ENCODE measurements around the gene FMNL2. TPM values are rescaled to one million over a fixed set of nuclear protein-coding genes. Genes with fewer than 3 reads are reported as not detected.

FMNL2 gene
- total RNA-seq, 1 donor from 2014 or later = 69.7 TPM

DNA sequence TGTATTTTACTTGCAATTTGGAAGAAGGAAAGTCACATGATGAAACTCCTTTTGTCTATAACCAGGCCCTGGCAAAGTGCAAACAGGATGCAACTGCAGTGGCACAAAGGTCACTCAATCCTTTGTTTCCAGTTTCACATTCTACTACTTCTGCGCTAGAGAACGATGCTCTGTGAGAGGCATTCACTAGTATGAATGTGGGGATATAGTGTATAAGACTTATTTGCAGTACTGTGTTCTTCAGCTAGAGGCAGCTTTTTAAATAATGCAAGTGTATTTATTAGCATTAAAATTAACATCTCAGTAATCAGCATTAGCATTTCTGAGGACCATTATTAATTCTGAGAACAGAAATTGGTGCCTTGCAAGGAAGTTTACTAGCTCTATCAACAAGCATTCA is 313.4 kb downstream of the FMNL2 start:
- peak; percentile 31 for DNase-seq (ENCODE audit: low read depth)

DNA sequence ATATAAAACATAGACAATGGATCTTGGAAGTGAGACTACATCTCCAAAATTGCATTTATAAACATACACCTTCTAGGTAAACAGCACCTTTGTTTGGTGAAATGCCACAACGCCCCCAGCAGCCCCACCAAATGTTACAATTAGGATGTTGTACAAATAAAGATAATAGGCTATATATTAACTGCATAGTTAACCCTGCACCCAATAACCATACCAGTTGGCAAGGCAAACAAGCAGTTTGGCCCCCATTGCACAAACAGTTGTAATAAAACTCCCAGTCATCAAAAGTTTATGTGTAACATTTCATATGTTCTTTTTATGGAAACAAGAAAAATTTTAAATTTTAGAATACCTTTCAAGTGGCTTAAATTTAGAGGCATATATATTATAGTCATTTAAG is 315.0 kb downstream of the FMNL2 start:
- no peak for DNase-seq (ENCODE audit: low read depth)

DNA sequence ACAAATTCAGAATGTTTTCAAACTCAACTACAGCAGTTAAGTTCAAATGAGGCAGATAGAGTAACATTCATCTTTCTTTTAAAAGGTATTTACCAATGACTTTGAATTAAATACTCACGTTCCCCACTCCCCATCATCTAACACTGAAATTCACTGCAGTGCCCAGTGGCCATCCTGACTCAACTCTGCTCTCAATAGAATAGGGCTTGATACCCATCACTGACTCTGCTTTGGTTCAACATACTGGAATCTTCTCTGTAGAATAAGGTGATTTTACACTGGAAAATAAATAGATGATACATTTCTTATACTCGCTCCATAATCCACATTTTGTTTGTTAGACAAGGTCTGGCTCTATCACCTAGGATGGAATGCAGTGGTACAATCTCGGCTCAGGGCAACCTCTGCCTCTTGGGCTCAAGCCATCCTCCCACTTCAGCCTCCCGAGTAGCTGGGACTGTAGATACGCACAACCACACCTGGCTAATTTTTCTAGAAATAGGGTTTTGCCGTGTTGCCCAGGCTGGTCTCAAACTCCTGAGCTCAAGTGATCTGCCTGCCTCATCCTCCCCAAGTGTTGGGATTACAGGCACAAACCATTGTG is 315.9 kb downstream of the FMNL2 start:
- no peak for DNase-seq (ENCODE audit: low read depth)

- DNase-seq (ENCODE audit: low read depth) = no peak
These were observed 316.9 kb downstream of the FMNL2 start for GRCh38 chr2:152651834-152652233.

DNA sequence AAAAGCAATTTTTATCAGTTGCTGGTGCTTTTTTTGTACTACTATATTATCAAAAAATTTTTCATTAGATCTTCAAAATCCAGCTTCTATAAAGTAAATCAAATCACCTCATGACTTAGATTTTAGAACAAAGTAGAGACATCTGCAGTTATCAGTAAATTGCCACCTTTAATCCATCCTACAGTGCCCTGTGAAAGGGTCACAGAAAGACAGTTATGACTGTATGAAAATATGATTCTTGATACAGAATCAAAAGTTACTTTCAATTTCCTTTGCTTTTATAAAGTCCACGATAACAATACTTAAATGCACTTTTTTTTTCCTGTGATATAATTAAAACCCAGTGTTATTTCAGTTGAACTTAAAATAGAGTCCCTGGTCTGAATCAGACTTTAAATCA is 320.9 kb downstream of the FMNL2 start:
- no peak for DNase-seq (ENCODE audit: low read depth)

- DNase-seq (ENCODE audit: low read depth) = peak; percentile 27
These were observed 322.1 kb downstream of the FMNL2 start for GRCh38 chr2:152657043-152657442.

GRCh38 chr2:152658221-152658620 is 323.2 kb downstream of the FMNL2 start:
- no peak for DNase-seq (ENCODE audit: low read depth)

DNA sequence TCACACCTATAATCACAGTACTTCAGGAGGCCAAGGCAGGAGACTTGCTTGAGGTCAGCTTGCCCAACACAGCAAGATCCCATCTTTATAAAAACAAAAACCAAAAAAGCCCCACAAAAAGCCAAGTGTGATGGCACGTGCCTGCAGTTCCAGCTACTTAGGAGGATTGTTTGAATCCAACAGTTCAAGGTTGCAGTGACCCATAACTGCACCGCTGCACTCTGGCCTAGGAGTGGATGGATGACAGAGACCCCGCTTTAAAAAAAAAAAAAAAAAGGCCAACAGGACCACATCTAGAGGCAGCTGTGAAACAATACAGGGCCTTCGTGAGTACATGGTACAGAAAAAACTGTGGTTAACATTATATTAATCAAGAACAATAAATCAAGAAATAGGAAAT is 326.1 kb downstream of the FMNL2 start:
- no peak for DNase-seq (ENCODE audit: low read depth)

DNA sequence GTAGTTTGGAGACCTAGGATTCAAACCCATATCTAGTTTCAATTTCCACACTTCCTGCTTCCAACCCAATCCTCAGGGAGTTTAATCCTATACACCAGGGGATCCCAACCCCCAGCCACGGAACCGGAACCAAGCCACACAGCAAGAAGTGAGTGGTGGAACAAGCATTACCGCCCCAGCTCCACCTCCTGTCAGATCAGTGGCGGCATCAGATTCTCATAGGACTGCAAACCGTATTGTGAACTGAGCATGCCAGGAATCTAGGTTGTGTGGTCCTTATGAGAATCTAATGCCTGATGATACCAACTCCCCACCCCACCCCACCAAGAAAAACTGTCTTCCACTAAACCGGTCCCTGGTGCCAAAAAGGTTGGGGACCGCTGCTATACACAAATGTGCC is 329.8 kb downstream of the FMNL2 start:
- no peak for DNase-seq (ENCODE audit: low read depth)

DNA sequence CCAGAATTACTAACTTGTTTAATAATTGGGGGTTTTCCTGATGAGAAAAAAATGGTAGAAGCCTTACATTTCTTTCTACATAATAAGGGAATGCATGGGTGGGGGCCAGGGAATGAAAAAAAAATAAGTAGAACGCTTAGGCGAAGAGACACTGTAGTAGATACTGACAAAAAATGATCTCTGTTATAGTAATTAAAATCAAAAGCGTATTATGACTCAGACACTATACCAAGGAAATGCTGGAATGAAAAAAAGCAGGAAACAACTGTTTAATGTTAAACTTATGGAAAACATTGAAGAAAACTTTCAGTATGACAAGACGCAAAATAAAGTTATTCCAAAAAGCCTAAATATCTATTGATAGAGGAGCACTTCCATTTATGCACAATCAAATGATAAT is 339.4 kb downstream of the FMNL2 start:
- DNase-seq (ENCODE audit: low read depth) = no peak

DNA sequence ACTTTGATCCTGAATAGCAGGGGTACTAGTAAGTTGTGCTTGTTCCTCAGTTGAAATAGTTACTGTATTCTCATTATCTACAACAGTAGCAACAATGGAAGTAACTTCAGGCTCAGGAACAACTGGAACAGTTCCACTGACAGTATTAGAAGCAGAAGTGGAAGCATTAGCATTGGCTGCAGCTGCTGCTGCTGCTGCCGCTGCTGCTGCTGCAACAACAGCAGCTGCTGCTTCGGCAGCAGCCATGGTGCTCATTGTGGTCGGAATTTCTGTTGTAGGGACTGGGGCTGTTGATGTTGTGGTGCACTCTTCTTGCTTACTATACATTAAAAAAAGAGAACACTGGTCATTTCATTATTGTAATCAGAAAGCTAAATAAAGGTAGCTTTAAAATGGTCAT is 341.5 kb downstream of the FMNL2 start:
- no peak for DNase-seq (ENCODE audit: low read depth)

- no peak for DNase-seq (ENCODE audit: low read depth)
These were observed 343.8 kb downstream of the FMNL2 start for GRCh38 chr2:152678808-152679207.

DNA sequence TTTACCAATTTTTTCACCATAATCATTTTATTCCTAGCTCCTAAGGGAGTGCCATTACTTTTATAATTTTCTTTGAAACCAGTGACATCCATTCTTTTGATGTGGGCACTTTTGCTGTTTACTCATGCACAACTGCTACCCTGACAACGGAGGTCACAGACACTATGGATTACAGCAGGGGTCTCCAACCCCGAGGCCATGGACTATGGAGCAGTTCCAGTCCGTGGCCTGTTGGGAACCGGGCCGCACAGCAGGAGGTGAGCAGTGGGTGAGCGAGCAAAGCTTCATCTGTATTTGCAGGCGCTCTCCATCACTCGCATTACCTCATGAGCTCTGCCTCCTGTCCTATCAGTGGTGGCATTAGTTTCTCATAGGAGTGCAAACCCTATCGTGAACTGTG is 347.7 kb downstream of the FMNL2 start:
- DNase-seq (ENCODE audit: low read depth) = no peak

DNA sequence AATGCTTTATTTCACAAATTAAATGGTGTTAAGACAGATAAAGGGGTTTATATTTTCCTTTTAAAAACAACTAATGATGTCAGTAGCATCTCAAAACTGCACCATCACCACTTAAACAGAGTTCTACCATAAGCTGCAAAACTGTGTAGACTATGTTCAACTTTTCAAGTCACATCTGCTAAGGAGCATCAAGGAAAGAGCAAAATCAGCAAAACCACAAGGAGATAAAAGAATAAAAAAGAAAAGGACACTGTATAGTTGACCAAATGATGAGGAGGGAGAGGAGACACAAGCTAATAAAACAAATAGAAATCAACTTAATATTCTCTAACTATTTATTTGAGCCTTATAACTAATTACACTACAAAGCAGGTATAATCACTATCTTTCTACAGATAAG is 348.4 kb downstream of the FMNL2 start:
- no peak for DNase-seq (ENCODE audit: low read depth)

DNA sequence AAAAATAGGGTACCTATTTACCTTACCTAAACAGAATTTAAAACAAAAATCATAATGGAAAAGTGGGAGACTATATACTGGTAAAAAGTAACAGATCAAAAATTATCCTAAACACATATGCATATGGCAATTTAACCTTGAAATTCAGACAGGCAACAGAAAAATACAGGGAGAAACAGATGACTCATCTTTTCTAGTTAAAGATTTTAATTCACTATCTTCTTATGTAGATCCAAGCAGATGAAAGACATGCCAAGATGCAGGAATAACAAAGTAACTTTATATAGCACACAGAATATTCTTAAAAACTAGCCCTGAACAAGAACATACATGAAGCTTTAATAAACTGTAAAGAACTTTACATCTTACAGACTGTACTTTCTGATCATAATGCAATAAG is 351.3 kb downstream of the FMNL2 start:
- no peak for DNase-seq (ENCODE audit: low read depth)

- DNase-seq (ENCODE audit: low read depth) = no peak
These were observed 358.1 kb downstream of the FMNL2 start for GRCh38 chr2:152693033-152693432.

GRCh38 chr2:152694161-152694661 is 359.2 kb downstream of the FMNL2 start:
- peak; percentile 30 for DNase-seq (ENCODE audit: low read depth)

DNA sequence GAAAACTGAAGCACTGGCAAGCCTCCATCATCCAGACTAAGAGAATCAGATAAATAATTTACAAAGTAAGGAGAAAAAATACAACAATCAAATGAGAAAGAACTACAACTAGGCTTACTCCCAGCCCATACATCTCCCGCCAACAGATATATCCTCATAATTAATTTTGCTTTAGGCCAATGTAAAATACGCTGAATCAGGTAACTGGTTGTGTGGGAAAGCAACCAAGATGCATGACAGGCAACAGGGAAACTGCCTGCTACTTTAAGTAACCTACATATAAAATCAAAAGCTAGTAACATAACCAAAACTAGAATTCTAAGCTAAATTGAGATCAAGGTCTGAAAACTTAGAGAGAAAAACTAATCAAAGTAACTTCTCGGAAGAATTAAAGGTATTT is 360.8 kb downstream of the FMNL2 start:
- DNase-seq (ENCODE audit: low read depth) = no peak

- DNase-seq (ENCODE audit: low read depth) = no peak
These were observed 361.5 kb downstream of the FMNL2 start for GRCh38 chr2:152696476-152696875.

Other genes starting within 250 kb of the FMNL2 start
- gene CACNB4, start 236.1 kb upstream of the FMNL2 start, total RNA-seq = 0.52 and 0.75 TPM in 2 replicates
- gene STAM2, start 159.4 kb upstream of the FMNL2 start, total RNA-seq = 47.3 and 50.0 TPM in 2 replicates